Activated CD8-positive, alpha-beta T cell treated with anti-CD3 and anti-CD28 coated beads, Interleukin-2, amount 10 ng/mL, durations not matched to agents 7 days and 5 days (primary cell): ENCODE data around the gene HBG2. TPM values are rescaled to one million over a fixed set of nuclear protein-coding genes. Genes with fewer than 3 reads are reported as not detected.
"Not testable (repeated sequence)": the region's sequence is repeated elsewhere in the genome, so short reads cannot be mapped to it uniquely, and the experiment has no call there.

Experiments used
- ATAC-seq: fragments of 150-1000 bp; cut with Tn5 transposase; one replicate; pipeline ENCODE4 v1.10.0; 2021; ENCODE audit warnings: moderate library complexity
- CTCF ChIA-PET: fragments of 350-600 bp; sonication (Branson Sonifier 250); formaldehyde crosslinking; loops from one replicate; lab custom pipeline; 2021; ENCODE audit warnings: antibody characterized with exemption; lab: Charles Lee
- POLR2A ChIA-PET: fragments of 350-600 bp; sonication (Branson Sonifier 250); formaldehyde crosslinking; loops from one replicate; lab custom pipeline; 2021; ENCODE audit warnings: antibody characterized with exemption; lab: Charles Lee
- DNase-seq: peaks from one replicate; pipeline ENCODE4 v3.0.0-alpha.2; 2020
- H3K27ac Mint-ChIP-seq: one replicate; pipeline ENCODE4 v1.8.0; 2021; ENCODE audit warnings: mild to moderate bottlenecking, mixed read lengths
- H3K27me3 Mint-ChIP-seq: one replicate; pipeline ENCODE4 v1.8.0; 2021; ENCODE audit warnings: low read depth, mixed read lengths
- H3K36me3 Mint-ChIP-seq: one replicate; pipeline ENCODE4 v1.8.0; 2021; ENCODE audit warnings: low read depth, mixed read lengths
- H3K4me1 Mint-ChIP-seq: one replicate; pipeline ENCODE4 v1.8.0; 2021; ENCODE audit warnings: low read depth, mixed read lengths
- H3K4me3 Mint-ChIP-seq: one replicate; pipeline ENCODE4 v1.8.0; 2021; ENCODE audit warnings: mild to moderate bottlenecking, mixed read lengths
- H3K9me3 Mint-ChIP-seq: one replicate; pipeline ENCODE4 v1.8.0; 2022; ENCODE audit warnings: mixed read lengths; ENCODE audit not compliant: insufficient read depth
- total RNA-seq, 2 experiments: library from RNA; stranded (reverse); gene quantifications; one replicate each; pipeline ENCODE4 v1.2.3, GENCODE V29; 2021

Gene HBG2
- total RNA-seq, 2 experiments from 2014 or later = not detected

GRCh38 chr11:5254023-5254422 lies 558 bp downstream of the HBG2 start:
- H3K27me3 Mint-ChIP-seq, H3K9me3 Mint-ChIP-seq, H3K4me3 Mint-ChIP-seq, POLR2A ChIA-PET, H3K27ac Mint-ChIP-seq, DNase-seq, H3K4me1 Mint-ChIP-seq, CTCF ChIA-PET, H3K36me3 Mint-ChIP-seq, ATAC-seq: not testable (repeated sequence)

- H3K4me3 Mint-ChIP-seq, H3K27ac Mint-ChIP-seq, H3K36me3 Mint-ChIP-seq, DNase-seq, H3K27me3 Mint-ChIP-seq, POLR2A ChIA-PET, H3K4me1 Mint-ChIP-seq, CTCF ChIA-PET, H3K9me3 Mint-ChIP-seq, ATAC-seq: not testable (repeated sequence)
Measured at GRCh38 chr11:5253440-5253839, 1.1 kb downstream of the HBG2 start.

- ChIA-PET POLR2A (no interaction called here), CTCF (no interaction called here)
- Mint-ChIP-seq H3K36me3 (no peaks in the 10 kb centered on the region), H3K27ac (no peak overlapping the region), H3K9me3 (no peaks in the 10 kb centered on the region), H3K4me1 (no peaks in the 10 kb centered on the region), H3K27me3 (no peaks in the 10 kb centered on the region), H3K4me3 (no peak overlapping the region)
- no peak for DNase-seq
- no peak for ATAC-seq
Measured at GRCh38 chr11:5252919-5253265, 1.7 kb downstream of the HBG2 start.

- no peaks in the 10 kb centered on the region for H3K36me3 Mint-ChIP-seq
- H3K9me3 Mint-ChIP-seq = no peaks in the 10 kb centered on the region
- DNase-seq = no peak
- ChIA-PET CTCF (no interaction called here), POLR2A (no interaction called here)
- H3K4me3 Mint-ChIP-seq = no peak overlapping the region
- no peaks in the 10 kb centered on the region for H3K4me1 Mint-ChIP-seq
- no peak for ATAC-seq
- H3K27me3 Mint-ChIP-seq = no peaks in the 10 kb centered on the region
- H3K27ac Mint-ChIP-seq = no peak overlapping the region
Measured at GRCh38 chr11:5252192-5252918, 2.2 kb downstream of the HBG2 start.

- no peaks in the 10 kb centered on the region for H3K4me1 Mint-ChIP-seq
- POLR2A ChIA-PET = no interaction called here
- no peak overlapping the region for H3K27ac Mint-ChIP-seq
- CTCF ChIA-PET = no interaction called here
- H3K36me3 Mint-ChIP-seq = no peaks in the 10 kb centered on the region
- no peaks in the 10 kb centered on the region for H3K27me3 Mint-ChIP-seq
- ATAC-seq (no peak), DNase-seq (no peak)
- no peak overlapping the region for H3K4me3 Mint-ChIP-seq
- no peaks in the 10 kb centered on the region for H3K9me3 Mint-ChIP-seq
Measured at GRCh38 chr11:5251746-5252145, 2.8 kb downstream of the HBG2 start.

- Mint-ChIP-seq H3K27ac (no peak overlapping the region), H3K4me3 (no peak overlapping the region), H3K27me3 (no peaks in the 10 kb centered on the region), H3K4me1 (no peaks in the 10 kb centered on the region), H3K9me3 (no peaks in the 10 kb centered on the region), H3K36me3 (no peaks in the 10 kb centered on the region)
- no peak for ATAC-seq
- CTCF ChIA-PET = no interaction called here
- POLR2A ChIA-PET = no interaction called here
- no peak for DNase-seq
Measured at GRCh38 chr11:5250543-5251204, 3.9 kb downstream of the HBG2 start.

GRCh38 chr11:5249807-5250396 lies 4.7 kb downstream of the HBG2 start, which contains the start of gene HBG1:
Gene HBG1, minus strand, starts transcription at chr11:5249857. Its CDS starts 53 bp downstream, at chr11:5249804.
- H3K27ac Mint-ChIP-seq, CTCF ChIA-PET, H3K4me1 Mint-ChIP-seq, H3K9me3 Mint-ChIP-seq, H3K27me3 Mint-ChIP-seq, H3K36me3 Mint-ChIP-seq, ATAC-seq, DNase-seq, H3K4me3 Mint-ChIP-seq, POLR2A ChIA-PET: not testable (repeated sequence)

GRCh38 chr11:5248498-5248897 lies 6.1 kb downstream of the HBG2 start:
- H3K27ac Mint-ChIP-seq, DNase-seq, H3K36me3 Mint-ChIP-seq, ATAC-seq, H3K4me1 Mint-ChIP-seq, CTCF ChIA-PET, H3K4me3 Mint-ChIP-seq, H3K9me3 Mint-ChIP-seq, H3K27me3 Mint-ChIP-seq, POLR2A ChIA-PET: not testable (repeated sequence)

- no peak for ATAC-seq
- Mint-ChIP-seq H3K4me1 (no peaks in the 10 kb centered on the region), H3K9me3 (no peaks in the 10 kb centered on the region), H3K27me3 (no peaks in the 10 kb centered on the region), H3K27ac (no peak overlapping the region), H3K36me3 (no peaks in the 10 kb centered on the region), H3K4me3 (no peak overlapping the region)
- DNase-seq = no peak
- POLR2A ChIA-PET = no interaction called here
- CTCF ChIA-PET = no interaction called here
Measured at GRCh38 chr11:5247472-5248192, 6.9 kb downstream of the HBG2 start.

- Mint-ChIP-seq H3K27ac (no peak overlapping the region), H3K4me1 (no peaks in the 10 kb centered on the region), H3K9me3 (no peaks in the 10 kb centered on the region), H3K27me3 (no peaks in the 10 kb centered on the region), H3K4me3 (no peak overlapping the region), H3K36me3 (no peaks in the 10 kb centered on the region)
- POLR2A ChIA-PET = no interaction called here
- ATAC-seq = no peak
- DNase-seq = no peak
- CTCF ChIA-PET = no interaction called here
Measured at GRCh38 chr11:5246772-5247471, 7.7 kb downstream of the HBG2 start.

GRCh38 chr11:5245155-5245554 lies 9.4 kb downstream of the HBG2 start:
- DNase-seq = no peak
- no peak for ATAC-seq
- Mint-ChIP-seq H3K4me1 (no peaks in the 10 kb centered on the region), H3K27ac (no peak overlapping the region), H3K27me3 (no peaks in the 10 kb centered on the region), H3K9me3 (no peaks in the 10 kb centered on the region), H3K36me3 (no peaks in the 10 kb centered on the region), H3K4me3 (no peak overlapping the region)
- CTCF ChIA-PET = no interaction called here
- POLR2A ChIA-PET = no interaction called here
